ENCODE measurements around the gene RBM12. TPM values are rescaled to one million over a fixed set of nuclear protein-coding genes. Genes with fewer than 3 reads are reported as not detected.

The RBM12 gene
- polyA plus RNA-seq, 1 experiment: 54.4 TPM

DNA sequence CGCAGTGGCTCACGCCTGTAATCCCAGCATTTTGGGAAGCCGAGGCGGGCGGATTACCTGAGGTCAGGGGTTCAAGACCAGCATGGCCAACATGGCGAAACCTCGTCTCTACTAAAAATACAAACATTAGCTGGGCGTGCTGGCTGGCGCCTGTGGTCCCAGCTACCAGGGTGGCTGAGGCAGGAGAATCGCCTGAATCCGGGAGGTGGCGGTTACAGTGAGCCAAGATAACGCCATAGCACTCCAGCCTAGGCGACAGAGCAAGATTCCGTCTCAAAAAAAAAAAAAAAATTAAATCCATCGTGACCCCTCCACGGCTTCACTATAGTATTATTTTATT lies 1.2 kb upstream of the RBM12 start:
- TF ChIP-seq, protein P1, sequence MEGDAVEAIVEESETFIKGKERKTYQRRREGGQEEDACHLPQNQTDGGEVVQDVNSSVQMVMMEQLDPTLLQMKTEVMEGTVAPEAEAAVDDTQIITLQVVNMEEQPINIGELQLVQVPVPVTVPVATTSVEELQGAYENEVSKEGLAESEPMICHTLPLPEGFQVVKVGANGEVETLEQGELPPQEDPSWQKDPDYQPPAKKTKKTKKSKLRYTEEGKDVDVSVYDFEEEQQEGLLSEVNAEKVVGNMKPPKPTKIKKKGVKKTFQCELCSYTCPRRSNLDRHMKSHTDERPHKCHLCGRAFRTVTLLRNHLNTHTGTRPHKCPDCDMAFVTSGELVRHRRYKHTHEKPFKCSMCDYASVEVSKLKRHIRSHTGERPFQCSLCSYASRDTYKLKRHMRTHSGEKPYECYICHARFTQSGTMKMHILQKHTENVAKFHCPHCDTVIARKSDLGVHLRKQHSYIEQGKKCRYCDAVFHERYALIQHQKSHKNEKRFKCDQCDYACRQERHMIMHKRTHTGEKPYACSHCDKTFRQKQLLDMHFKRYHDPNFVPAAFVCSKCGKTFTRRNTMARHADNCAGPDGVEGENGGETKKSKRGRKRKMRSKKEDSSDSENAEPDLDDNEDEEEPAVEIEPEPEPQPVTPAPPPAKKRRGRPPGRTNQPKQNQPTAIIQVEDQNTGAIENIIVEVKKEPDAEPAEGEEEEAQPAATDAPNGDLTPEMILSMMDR (IDR thresholded peaks at IDR 0.05; ENCODE audit: insufficient read depth, low read depth, low read length): no peak
- H3K4me3 ChIP-seq (ENCODE audit: low read depth, low read length): no peak overlapping the region
- CTCF ChIA-PET: no interaction called here
- no peak for DNase-seq (ENCODE audit: low read depth)
- H3K36me3 ChIP-seq (ENCODE audit: control insufficient read depth, insufficient read depth, low read length): peaks cover 9% of the 10 kb centered on the region
- H3K27me3 ChIP-seq (ENCODE audit: control insufficient read depth, insufficient read depth, low read length): no peaks in the 10 kb centered on the region
- POLR2A ChIA-PET: no interaction called here

DNA sequence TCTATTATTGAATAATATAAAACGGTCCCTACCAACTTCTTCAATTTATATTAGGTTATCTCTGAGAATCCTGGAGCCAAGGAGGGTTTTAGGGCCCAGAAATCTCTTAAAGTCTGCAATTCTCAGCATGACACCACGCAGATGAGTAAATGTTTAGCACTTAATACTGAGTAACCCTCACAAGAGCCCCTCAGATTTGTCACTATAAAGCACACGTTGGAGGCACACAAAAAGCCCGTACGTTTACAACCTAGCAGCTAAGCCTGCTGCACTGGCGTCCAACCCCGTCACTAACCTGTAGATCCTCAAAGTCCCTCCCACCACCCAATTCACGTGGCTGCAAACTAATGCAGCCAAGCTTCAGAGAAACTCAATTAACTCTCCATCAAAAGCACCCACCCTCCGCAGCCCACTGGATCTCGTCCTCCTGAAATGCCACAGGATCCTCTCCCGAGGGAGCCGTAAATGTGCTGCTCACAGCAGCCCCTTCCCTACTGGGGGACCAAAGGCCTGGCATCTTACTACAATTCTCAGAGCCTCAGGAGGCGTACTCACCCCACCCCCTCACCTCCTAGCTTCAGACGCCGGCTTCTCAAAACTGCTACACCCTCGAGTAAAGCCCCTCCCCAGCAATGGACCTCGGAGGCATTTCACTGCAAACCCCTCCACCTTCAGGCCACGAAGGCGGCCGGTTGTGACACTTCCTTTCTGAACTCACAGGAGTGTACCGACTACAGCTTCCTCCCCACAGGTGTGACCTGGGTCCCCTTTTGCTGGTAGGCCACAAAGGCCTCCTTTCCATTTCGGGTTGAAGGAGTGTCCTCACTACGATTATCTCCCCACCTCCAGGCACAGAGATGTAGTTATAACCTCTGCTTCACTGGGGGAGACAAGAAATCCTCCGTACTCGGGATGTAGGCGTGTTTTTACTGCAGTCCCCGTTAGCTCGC lies 909 bp downstream of the RBM12 start:
- Histone ChIP-seq H3K4me3 (ENCODE audit: low read depth, low read length) (peak overlapping the region; percentile 78), H3K36me3 (ENCODE audit: control insufficient read depth, insufficient read depth, low read length) (no peaks in the 10 kb centered on the region), H3K27me3 (ENCODE audit: control insufficient read depth, insufficient read depth, low read length) (no peaks in the 10 kb centered on the region)
- TF ChIP-seq, protein P1 (IDR thresholded peaks at IDR 0.05; ENCODE audit: insufficient read depth, low read depth, low read length): no peak
- DNase-seq (ENCODE audit: low read depth): no peak
- POLR2A ChIA-PET: no interaction called here
- CTCF ChIA-PET: interaction anchor here (1.1 to 1.9 kb wide), 2 partner anchors 45 to 291 kb away, joined by 3 to 9 read pairs; partner anchors contain the start of gene SCAND1

DNA sequence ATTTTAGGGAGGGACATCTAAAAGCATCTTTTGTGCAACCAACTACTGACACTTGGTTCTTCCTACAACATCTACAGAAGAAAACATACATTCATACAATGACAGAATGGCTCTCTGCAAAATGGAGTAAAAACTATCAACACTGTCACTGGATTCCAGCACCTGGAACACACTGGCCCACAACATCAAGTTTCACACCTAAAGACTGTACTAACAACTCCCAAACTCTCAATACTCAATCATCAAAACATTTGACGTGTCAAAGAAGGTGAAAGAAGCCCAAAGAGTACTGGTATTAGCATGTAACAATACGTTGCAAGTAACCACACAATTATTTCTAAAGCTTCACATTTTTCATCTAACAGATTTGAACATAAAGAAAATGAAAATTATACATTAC lies 2.1 kb downstream of the RBM12 start:
- POLR2A ChIA-PET: no interaction called here
- H3K4me3 ChIP-seq (ENCODE audit: low read depth, low read length): peak overlapping the region; percentile 26; the same call in 1 of the 2 replicates
- DNase-seq (ENCODE audit: low read depth): no peak
- H3K27me3 ChIP-seq (ENCODE audit: control insufficient read depth, insufficient read depth, low read length): no peaks in the 10 kb centered on the region
- TF ChIP-seq, protein P1 (IDR thresholded peaks at IDR 0.05; ENCODE audit: insufficient read depth, low read depth, low read length): no peak
- H3K36me3 ChIP-seq (ENCODE audit: control insufficient read depth, insufficient read depth, low read length): no peaks in the 10 kb centered on the region
- CTCF ChIA-PET: interaction anchor here (1.9 kb wide), 1 partner anchor 43 kb away, joined by 9 read pairs; no protein-coding TSS in a partner anchor

DNA sequence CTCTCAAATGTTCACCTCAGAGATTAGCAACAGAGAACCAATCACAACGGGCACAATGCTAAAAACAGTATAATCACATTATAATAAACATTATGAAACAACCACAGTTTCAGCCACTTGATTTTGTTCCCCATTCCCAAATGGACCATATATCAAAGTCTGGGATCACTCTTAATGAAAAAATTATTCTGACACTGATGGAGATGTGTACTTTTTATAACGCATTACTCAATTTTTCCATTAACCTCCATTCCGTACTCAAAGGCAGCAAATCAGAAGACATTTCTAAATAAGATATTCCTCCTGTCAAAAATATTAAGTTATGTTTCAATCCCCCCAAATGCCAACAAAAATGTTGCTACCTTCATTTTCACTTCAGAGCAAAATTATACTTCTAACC lies 2.8 kb downstream of the RBM12 start:
- ChIA-PET POLR2A (interaction anchor here (0.6 kb wide), 1 partner anchor 17 kb away, joined by 3 read pairs; no protein-coding TSS in a partner anchor), CTCF (no interaction called here)
- Histone ChIP-seq H3K27me3 (ENCODE audit: control insufficient read depth, insufficient read depth, low read length) (no peaks in the 10 kb centered on the region), H3K4me3 (ENCODE audit: low read depth, low read length) (no peak overlapping the region), H3K36me3 (ENCODE audit: control insufficient read depth, insufficient read depth, low read length) (no peaks in the 10 kb centered on the region)
- DNase-seq (ENCODE audit: low read depth): no peak
- TF ChIP-seq, protein P1 (IDR thresholded peaks at IDR 0.05; ENCODE audit: insufficient read depth, low read depth, low read length): no peak

DNA sequence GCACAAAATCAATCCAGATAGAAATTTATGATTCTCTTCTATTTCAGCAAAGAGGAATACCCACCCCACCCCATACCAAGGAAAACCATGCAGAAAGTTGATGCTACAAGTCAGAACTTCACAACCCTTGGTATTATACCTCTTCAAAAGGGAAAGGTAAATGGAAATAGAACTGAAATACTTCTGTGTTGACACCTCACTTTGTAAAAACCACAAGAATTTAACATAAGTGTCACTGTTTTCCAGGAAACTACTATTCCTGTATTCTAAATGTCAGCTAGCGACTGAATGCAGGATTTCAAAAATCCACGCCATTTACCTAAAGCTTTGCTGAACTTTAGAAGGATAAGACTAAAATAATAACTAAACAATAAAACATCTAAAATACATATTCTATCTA lies 3.6 kb downstream of the RBM12 start:
- CTCF ChIA-PET: interaction anchor here (0.6 to 1.9 kb wide), 2 partner anchors 42 to 138 kb away, joined by 3 to 8 read pairs; no protein-coding TSS in a partner anchor
- POLR2A ChIA-PET: interaction anchor here (0.6 kb wide), 1 partner anchor 16 kb away, joined by 3 read pairs; no protein-coding TSS in a partner anchor
- Histone ChIP-seq H3K4me3 (ENCODE audit: low read depth, low read length) (no peak overlapping the region), H3K36me3 (ENCODE audit: control insufficient read depth, insufficient read depth, low read length) (no peaks in the 10 kb centered on the region), H3K27me3 (ENCODE audit: control insufficient read depth, insufficient read depth, low read length) (no peaks in the 10 kb centered on the region)
- TF ChIP-seq, protein P1 (IDR thresholded peaks at IDR 0.05; ENCODE audit: insufficient read depth, low read depth, low read length): no peak
- DNase-seq (ENCODE audit: low read depth): no peak

Measured in BJ (cell line).